NCI-H748 (cell line): ENCODE data around the gene SEPTIN12.
A peak's percentile ranks its signal among the peaks of the same experiment; 100 is the strongest.
"Not testable (repeated sequence)": the region's sequence is repeated elsewhere in the genome, so short reads cannot be mapped to it uniquely, and the experiment has no call there.

ENCODE experiments used
- DNase-seq: peaks from one replicate; lab custom pipeline; 2025; ENCODE audit not compliant: unreplicated experiment; lab: John Stamatoyannopoulos, UW

Gene SEPTIN12

DNA sequence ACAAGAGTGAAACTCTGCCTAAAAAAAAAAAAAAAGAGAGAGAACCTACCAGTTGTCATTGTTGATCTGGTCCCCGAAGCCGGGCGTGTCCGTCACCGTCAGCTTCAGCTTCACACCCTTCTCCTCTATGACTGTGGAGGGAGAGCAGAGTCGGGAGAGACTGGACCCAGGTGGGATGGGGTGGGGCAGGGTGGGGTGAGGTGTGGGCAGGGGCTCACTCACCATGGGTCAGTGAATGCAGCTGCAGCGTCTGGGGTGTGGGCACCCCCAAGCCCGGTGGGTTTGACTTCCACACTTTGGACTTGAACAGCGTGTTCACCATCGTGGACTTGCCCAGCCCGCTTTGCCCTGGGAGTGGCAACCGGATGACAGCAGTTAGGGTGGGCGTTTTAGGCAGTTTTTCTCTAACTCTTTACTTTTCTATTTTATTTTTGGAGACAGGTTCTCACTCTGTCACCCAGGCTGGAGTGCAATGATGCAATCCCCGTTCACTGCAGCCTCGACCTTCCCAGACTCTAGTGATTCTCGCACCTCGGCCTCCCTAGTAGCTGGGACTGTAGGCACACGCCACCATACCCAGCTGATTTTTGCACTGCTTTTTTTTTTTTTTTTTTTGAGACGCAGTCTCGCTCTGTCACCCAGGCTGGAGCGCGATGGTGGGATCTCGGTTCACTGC lies 2.2 kb downstream of the SEPTIN12 start:
- no peak for DNase-seq

DNA sequence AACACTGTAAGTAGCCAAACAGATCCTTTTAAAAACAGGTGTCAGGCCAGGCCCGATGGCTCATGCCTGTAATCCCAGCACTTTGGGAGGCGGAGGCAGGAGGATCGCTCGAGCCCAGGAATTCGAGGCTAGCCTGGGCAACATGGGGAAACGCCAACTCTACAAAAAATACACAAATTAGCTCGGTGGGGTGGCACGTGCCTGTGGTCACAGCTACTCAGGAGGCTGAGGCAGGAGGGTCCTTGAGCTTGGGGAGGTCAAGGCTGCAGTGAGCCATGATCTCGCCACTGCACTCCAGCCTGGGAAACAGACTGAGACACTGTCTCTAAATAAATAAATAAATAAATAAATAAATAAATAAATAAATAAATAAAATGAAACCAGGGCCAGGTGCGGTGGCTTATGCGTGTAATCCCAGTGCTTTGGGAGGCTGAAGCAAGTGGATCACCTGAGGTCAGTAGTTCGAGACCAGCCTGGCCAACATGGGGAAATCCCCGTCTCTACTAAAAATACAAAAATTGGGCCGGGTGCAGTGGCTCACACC lies 3.6 kb downstream of the SEPTIN12 start:
- not testable (repeated sequence) for DNase-seq

DNA sequence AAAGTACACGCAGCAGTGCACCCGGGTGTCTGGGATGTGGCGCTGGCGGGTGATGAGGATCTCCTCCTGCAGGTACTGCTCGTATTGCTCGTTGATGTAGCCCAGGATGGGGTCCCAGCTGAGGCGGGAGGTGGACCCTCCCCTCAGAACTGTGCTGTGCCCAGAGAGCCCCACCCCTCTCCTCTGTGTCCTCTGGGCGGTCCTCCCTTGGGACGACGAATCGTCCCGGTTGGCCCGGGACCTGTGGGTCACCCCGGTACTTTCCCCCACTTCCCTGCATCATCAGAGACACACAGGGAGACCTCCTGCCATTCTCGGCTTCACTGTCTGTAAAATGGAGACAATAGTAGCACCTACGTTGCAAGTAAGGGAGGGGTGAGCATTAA lies 4.2 kb downstream of the SEPTIN12 start:
- DNase-seq: no peak

DNA sequence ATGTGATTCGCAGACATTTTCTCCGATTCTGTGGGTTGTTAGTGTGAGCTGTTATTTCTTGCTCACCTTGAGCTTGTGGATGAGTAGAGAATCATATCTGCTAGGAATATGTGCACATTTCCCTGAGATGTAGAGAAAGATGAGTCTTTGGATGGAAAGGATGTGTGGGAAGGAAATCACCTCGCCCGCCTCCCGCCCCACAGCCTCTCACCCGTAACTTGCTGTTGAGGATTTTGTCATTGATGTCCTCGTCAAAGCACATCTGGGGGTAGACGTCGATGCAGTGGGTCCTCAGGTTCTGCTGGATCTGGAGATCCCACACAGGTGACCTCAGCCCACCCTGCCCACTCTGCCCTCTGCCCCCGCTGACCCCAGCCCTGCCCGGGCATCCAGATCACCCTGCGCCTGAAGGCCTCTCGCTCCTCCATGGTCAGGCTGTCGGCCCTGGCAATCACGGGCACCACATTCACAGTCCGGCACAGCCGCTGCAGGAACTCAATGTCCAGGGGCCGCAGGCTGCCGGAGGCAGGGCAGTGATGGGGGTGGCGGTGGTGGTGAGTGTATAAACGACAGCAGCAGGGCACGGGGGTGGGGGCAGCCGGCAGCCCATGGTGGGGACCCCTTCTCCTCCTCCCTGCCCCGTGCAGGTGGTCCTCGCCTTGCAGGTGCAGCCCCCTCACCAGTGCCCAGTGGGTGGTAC lies 4.7 kb downstream of the SEPTIN12 start:
- no peak for DNase-seq

DNA sequence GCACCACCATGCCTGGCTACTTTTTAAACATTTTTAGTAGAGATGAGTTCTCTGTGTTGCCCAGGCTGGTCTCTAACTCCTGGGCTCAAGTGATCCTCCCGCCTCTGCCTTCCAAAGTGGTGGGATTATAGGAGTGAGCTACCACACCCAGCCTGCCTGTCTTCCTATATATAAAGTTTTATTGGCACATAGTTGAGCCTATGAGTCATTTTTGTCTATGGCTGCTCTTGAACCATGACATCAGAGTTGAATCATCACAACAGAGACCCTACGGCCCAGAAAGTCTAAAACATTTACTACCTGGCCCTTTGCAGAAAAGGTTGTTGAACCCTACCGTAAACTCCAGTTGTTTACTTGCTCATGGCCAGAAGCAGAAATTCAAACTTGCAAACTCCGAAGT lies 7.9 kb downstream of the SEPTIN12 start:
- DNase-seq: no peak

DNA sequence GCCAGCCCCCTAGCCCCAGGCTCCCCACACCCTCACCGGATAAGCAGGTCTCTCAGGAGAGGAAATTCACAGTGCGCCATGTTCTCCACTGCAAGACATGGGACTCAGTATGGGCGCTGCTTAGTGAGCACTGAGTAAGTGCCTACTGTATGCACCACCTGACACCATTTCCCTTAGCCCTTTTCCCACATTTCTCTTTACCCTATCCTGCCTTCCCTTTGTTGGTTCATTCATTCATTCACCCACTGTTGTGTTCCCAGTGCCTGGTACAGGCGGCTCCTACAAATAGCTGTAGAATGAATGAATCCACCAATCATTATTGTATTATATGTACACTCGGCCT lies 10.1 kb downstream of the SEPTIN12 start:
- no peak for DNase-seq

DNA sequence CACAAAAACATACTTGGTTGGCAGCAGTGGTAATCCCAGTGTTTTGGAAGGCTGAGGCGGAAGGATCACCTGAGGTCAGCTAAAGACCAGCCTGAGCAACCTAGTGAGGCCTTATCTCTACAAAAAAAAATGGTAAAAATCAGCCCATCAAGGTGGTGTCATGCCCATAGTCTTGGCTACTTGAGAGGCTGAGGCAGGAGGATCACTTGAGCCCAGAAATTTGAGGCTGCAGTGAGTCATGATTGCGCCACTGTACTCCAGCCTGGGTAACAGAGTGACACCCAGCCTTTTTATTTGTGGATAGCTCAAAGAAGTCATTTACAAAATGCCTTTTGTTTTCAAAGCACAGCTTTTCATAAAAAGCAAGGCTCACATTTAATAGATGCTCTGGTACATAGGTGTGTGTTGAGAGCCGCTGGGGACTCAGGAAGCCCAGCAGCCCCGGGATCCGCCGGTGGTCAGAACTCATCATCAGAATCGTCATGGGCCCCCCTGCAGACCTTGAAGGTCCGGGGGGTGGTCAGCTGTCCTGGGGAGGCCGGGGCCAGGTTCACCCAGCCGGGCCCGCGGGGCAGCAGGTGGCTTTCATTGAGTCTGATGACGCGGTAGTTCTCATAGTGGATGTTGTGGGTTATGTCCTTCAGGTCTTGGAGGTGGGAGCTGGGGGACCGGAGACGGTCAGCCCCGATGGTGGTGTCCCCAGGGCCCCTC lies 10.7 kb downstream of the SEPTIN12 start:
- no peak for DNase-seq

DNA sequence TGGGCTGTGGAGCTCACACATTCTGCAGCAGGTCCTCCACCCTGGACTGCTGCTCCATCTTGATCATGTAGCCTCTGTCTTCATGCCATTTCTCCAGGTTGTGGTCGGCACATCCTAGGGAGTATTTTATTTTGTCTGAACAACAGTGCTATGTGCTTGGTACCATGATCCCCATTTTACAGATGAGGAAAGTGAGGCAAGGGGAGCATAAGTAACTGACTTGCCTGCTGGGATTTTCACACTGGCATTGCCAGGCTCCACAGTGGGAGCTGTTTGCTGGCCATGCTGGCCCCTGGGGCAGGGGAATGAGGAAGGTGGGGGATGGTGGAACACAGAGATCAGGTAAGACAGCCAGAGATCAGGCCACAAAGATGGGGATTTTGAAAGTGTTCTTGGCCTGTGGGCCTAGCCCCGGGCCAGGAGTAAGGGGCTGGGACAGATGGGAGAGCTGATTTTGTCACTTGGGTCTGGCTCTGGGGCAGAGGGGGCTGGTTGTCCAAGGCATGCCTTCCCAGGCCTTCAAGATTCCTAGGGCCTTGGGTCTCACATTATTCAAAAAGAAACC lies 11.9 kb downstream of the SEPTIN12 start:
- no peak for DNase-seq

DNA sequence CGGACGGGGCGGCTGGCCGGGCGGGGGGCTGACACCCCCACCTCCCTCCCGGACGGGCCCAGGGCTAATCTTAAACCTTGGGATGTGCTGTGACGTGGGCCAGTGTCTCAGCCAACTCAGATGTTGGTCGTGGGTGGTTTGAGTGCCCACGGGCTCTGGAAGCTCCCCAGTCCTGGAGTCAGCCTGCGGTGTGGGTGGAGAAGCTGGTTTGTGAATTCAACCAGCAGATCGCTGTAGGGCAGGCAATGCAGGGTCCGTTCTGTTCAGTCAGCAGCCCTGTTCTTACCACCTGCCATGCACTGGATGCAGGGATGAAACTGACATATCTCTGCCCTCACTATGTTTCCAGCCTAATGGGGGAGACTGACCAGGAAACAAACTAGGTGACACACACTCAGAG lies 13.1 kb downstream of the SEPTIN12 start:
- DNase-seq: no peak

DNA sequence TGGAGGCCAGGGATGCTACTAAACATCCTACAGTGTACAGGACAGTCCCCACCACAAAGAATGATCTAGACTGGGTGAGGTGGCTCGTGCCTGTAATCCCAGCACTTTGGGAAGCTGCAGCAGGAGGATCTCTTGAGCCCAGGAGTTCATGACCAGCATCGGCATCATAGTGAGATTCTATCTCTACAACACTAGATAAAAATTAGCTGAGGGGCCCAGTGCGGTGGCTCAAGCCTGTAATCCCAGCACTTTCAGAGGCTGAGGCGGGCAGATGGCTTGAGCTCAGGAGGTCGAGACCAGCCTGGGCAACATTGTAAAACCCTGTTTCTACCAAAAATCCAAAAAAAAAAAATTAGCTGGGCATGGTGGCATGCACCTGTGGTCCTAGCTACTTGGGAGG lies 15.8 kb downstream of the SEPTIN12 start:
- DNase-seq: no peak

DNA sequence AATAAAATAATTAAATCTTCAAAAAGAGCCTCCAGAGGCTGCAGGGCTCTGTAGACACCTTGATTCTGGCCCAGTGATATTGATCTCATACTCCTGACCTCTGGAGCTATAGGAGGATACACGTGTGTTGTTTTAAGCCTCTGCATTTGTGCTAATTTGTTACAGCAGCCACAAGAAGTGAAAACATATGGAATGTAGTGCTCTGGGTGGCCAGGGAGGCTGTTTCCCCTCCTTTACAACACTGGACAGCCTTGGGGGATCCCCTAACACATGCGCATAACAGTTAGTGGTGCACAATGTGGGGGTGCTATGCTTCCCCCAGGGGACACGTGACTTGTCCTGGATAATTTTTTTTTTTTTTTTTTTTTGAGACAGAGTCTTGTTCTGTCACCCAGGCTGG lies 16.5 kb downstream of the SEPTIN12 start:
- no peak for DNase-seq

DNA sequence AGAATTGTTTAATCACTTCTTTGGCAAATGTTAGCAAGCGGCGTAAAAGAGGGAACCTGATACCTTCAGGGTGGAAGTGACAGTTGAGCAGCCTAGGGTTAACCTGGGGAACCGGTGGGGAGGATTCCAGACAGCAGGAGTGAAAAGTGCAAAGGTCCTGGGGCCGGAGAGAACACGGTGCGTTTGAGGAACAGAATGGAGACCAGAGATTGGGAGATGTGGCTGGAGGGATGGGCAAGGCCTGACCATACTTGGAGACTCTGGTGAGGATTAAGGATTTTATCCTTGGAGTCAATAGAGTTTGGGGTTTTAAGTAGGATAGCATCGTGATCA lies 18.9 kb downstream of the SEPTIN12 start:
- DNase-seq: no peak

DNA sequence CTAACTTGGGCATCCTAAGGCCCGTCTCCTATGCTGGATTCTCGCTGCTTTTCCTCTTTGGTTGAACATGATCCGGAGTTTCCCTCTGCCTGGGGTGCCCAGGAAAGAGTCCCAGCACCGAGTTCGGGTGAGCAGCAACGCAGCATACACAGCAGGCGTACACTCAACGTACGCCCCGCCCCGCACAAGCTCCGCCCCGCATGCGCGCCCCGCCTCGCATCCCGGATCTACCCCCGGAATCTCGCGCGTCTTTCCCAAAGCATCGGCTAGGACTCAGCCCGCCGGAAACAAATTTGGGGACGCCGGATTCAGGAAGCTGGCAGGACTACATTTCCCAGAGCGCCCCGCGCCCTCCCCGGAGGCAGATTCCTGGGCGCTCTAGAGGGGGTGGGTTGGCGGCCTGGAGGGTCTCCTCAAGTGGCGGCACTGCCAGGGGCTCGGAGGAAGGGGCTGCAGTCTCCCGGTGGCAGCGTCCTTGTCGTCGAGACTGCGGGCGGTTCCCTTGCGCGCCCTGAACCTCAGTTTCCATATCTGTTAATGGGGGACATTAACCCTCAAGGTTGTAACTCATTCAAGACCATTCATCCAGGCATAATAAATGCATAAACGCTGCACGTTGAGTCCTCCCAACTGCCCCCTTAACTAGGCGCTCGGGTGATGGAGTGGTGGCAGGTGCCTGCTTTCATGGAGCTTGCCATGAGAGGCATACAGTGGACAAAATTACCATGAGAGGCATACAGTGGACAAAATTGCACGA lies 19.4 kb downstream of the SEPTIN12 start:
- peak; percentile 94 for DNase-seq

DNA sequence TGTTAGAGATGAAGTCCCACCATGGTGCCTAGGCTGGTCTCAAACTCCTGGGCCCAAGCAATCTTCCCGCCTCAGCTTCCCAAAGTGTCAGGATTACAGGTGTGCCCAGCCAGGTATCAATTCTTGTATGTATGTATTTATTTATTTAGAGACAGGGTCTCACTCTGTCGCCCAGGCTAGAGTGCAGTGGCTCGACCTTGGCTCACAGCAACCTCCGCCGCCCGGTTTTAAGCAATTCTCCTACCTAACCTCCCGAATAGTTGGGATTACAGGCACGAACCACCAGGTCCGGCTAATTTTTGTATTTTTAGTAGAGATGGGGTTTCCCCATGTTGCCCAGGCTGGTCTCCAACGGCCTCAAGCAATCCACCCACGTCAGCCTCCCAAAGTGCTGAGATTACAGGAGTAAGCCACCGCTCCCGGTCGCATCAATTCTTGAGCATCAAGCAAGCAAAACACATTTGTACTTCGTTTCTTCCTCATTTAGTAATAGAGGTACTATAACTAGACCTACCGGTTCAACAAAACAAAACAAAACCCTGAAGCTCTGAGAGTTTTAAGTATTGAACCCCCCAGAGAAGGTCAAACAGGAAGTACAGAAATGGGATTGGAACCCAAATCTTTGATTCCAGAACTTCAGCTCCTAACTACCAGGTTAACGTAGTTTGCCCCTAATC lies 20.1 kb downstream of the SEPTIN12 start:
- DNase-seq: no peak

DNA sequence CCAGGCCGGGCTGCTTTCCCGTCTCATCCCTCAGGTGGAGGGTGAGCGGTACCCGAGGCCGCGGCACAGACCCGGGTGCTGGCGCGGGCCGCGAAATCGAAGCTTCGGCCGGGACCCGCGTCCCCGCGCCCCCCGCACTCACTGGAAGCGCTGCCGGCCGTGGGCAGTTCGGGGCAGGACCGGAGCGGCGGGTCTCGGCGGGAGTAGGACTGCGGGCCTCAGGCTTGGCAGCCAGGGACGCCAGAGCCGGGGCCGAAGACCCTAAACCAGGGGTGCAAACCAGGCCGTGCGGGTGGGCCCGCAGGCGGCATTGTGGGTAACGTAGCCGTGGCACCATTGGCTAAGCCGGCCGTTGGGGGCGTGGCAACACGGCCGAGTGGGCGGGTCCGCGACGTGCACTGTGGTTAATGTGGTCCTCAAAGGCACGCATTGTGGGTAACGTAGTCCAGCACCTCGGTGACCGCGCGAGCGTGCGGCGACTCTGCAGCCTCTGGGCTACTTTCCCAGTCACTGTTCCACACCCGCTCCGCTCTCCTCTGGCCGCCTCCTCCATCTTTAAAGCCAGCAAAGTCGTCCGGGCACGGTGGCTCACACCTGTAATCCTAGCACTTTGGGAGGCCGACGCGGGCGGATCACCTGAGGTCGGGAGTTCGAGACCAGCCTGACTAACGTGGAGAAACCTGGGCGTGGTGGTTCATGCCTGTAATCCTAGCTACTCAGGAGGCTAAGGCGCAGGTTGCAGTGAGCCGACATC lies 21.1 kb downstream of the SEPTIN12 start, which contains the start of gene ZNF500:
TSS of gene ZNF500 (minus strand) at position 288 of the 754 bp plus-strand sequence. CDS start 1,184 bp downstream, outside the sequence.
- DNase-seq: peak; percentile 94

DNA sequence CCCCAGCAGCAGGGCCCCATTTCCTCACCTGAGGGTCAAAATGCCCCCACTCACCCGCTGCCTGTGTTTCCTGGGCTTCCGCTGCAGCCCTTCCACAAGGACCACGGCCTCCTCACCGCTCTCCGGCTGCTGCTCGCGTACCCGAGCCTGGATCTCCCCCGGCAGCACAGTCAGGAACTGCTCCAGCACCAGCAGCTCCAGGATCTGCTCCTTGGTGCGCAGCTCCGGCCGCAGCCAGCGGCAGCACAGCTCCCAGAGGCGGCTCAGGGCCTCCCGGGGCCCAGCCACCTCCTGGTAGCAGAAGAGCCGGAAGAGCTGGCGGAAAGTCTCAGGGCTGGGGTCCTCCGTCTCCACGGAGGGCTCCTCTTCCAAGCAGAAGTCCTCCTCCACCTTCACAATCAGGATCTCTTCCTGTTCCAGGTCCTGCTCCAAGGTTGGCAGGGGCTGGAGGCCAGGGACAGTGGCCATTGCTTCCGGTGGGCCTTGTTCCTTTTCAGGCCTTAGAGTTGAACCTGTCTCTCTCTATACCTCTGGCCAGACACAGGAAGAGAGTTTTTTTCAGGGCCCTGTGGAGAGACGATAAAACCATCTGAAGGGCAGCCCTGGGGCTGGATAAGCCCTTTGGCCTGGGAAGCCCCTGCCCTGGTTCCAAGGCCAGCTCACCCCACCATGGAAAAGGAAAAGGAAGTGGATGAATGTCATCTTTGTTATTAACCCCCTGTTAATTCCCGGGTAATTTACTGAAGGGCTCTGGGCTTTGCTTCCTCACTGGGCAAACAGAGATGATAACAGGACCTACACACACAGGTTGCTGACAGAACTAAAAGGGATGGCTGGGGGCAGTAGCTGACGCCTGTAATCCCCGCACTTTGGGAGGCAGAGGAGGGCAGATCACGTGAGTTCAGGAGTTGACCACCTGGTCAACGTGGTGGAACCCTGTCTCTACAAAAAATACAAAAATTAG lies 22.4 kb downstream of the SEPTIN12 start:
- no peak for DNase-seq

DNA sequence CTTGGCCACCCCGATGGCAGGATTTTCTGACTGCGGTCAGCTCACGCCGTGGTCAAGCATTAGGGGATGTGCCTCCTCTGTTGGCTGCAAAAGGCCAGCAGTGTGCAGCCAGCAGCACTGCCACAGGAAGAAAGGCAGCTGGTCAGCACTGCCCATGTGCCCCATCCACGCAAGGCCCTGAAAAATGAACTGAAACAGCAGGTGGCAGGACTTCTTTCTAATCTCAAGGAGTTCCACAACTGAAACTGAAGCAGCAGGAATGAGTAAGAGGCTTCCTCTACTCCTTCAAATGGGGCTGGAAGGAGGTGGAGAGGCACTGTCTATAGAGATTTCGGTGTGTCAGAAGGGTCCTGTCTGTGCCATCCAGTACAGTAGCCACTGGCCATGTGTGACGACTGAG lies 24.4 kb downstream of the SEPTIN12 start:
- DNase-seq: no peak

DNA sequence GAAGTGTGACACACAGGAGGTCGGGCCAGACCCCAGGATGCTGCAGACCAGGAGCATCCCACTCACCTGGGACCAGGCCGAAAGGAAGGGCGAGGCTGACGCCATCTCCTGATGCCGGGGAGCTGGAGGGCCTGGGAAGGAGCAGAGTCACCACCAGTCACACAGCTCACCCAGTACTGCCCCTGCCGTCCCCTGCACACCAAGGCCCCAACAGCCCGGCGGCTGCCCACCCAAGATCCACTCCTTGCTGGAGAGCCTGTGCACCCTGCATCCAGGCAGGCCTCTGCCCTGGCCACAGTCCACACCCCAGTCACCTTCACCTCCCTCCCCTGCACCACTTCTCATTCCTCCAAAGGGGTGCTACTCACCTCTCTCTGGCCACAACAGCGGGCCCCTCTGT lies 25.9 kb downstream of the SEPTIN12 start:
- DNase-seq: no peak
